Measurements from ENCODE around the gene MRLN.

GRCh38 chr10:59741583-59741982 is 11.7 kb downstream of the MRLN start:
- TF ChIP-seq CTCF (IDR thresholded peaks at IDR 0.05) (no peak), POLR2A (IDR thresholded peaks at IDR 0.05) (no peak), POLR2AphosphoS5 (IDR thresholded peaks at IDR 0.05) (no peak)

Measured in stomach (tissue), 4 donors.